Fibroblast of peridontal ligament (primary cell): Measurements from ENCODE around the gene EFHC1.
A peak's percentile ranks its signal among the peaks of the same experiment; 100 is the strongest.

Experiments
- DNase-seq: peaks from one replicate; pipeline ENCODE4 v3.0.0-alpha.2; 2010; ENCODE audit errors: extremely low read depth

The EFHC1 gene

GRCh38 chr6:52518279-52518945, 98.3 kb downstream of the EFHC1 start:
- no peak for DNase-seq

- no peak for DNase-seq
Observed at GRCh38 chr6:52519618-52520017, 99.5 kb downstream of the EFHC1 start.

DNA sequence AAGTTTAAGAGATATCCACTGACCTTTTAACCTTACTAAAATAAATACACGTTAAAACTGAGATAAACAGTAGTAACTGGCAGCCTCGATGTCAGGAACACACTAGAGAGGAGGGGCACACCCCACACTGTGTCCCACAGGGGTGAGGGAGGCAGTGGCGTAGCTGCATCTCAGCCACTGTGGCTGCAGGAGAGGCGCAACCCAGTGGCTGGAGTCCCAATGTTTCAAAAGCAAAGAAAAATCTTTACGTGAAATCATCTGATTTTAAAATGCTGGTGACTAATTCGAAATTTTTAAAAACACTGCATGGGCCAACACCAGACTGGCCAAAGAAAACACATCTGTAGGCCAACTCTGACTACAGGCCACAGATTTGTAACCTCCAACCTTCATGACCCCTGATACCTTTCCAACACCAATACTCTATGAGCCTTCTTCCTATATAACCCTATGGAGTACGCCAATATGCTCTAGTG, 102.0 kb downstream of the EFHC1 start:
- DNase-seq: peak; percentile 88

GRCh38 chr6:52522655-52523054, 102.5 kb downstream of the EFHC1 start:
- no peak for DNase-seq

- DNase-seq: no peak
Observed at GRCh38 chr6:52523378-52524142, 103.4 kb downstream of the EFHC1 start.

DNA sequence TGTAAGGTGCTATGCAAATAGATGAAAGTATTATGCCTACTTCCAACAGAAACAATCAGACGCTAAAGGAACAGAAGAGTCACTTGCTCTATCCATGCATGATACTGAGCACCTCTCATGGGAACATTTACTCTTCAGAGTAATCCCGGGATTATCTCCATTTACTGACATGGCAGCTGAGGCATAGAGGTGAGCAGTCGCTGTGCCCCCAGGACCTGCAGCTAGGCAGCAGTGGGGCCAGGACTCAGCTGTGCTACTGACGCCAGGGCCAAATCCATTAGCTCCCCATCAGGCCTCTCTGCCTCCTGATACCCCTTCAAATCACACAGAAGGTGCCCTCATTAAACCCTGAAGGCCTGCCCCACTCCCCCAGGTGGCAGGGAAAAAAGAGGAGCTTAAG, 104.8 kb downstream of the EFHC1 start:
- DNase-seq: no peak

DNA sequence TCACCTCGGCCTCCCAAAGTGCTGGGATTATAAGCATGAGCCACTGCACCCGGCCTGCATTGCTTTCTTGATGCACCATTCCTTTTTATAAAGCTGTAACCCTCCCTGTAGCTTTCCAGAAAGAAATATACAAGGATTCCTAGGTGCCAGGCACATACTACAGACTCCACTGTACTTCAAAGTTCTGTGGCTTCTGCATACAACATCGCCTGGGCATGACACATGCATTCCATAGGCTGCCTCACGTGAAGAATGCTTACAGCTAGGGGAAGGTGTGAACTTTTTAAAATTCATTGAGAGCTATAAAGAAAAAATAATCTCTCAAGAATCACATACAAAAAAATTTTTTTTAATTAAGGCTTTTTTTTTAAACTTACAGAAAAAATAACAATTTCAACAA, 106.5 kb downstream of the EFHC1 start:
- no peak for DNase-seq

- no peak for DNase-seq
Observed at GRCh38 chr6:52527436-52527835, 107.3 kb downstream of the EFHC1 start.

GRCh38 chr6:52529311-52529710, 109.2 kb downstream of the EFHC1 start:
- no peak for DNase-seq

GRCh38 chr6:52530351-52530750, 110.2 kb downstream of the EFHC1 start:
- DNase-seq: no peak

GRCh38 chr6:52531396-52531795, 111.3 kb downstream of the EFHC1 start:
- DNase-seq: no peak

GRCh38 chr6:52531834-52532233, 111.7 kb downstream of the EFHC1 start:
- no peak for DNase-seq

DNA sequence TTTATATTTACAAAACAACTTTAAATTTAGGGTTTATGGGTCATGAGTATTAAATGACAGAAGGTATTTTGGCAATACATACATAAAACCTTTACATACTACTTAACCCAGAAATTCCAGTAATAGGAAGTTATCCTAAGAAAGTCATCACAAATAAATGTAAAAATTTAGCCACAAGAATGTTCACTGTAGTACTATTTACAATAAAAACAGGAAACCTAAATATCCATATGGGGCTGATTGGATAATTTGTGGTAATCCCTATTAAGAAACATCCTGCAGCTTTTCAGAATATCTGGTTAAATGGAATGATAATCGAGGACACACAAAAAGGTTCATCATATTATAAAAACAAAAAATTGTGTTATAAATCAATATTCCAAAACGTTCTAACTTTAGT, 112.3 kb downstream of the EFHC1 start:
- no peak for DNase-seq

DNA sequence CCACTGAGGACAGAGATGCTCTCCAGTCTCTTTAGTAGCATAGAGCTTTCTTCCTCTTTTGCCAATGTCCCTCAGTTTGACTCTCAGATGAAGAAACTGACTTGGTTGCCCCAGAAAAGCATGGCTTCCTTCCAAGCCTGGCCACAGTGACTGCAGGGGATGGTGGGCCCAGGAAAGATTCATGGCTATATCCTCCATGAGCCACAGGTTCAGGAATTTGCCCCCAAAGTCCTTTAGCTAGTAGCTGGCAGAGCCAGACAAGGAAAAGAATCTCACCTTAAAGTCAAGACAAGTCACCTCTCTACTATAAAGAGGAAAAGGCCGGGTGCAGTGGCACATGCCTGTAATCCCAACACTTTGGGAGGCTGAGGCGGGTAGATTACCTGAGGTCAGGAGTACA, 113.3 kb downstream of the EFHC1 start:
- DNase-seq: no peak

DNA sequence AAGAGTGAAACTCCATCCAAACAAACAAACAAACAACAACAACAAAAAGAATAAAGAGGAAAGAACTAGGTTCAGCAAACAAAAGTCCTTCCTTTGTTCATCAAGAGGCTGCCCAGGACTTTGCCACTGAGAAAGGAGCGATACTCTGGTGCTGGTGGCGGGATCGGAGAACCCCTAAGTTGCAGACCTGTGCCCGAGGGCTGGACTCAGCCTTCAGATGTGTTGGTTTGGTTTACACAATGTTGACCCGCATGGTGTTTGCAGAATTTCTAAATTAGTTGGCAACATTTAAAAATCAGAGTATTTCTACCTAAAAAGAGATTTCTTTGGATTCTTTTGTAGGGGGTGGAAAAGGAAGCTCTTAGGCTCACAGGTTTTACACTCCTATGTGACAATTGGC, 114.2 kb downstream of the EFHC1 start:
- no peak for DNase-seq

DNA sequence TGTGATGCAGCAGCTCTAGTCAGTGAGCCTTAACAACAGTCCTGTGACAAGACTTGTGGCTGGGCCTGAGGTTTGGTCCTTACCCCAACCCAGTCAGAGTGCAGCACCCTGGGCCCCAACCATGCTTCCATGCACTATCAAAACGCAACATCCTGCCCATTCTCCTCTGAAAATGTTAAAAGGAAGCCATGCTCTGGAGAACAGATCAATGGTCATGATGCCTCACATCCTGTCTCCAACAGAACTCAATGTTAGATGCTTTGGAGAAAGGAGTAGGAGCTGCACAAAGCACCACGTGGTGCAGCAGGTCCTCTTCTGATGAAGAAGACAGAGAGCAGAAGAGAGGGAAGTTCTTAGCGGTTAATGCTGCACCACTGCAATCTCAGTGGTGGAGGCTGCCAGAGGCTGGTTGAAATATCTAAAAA, 114.8 kb downstream of the EFHC1 start:
- no peak for DNase-seq

DNA sequence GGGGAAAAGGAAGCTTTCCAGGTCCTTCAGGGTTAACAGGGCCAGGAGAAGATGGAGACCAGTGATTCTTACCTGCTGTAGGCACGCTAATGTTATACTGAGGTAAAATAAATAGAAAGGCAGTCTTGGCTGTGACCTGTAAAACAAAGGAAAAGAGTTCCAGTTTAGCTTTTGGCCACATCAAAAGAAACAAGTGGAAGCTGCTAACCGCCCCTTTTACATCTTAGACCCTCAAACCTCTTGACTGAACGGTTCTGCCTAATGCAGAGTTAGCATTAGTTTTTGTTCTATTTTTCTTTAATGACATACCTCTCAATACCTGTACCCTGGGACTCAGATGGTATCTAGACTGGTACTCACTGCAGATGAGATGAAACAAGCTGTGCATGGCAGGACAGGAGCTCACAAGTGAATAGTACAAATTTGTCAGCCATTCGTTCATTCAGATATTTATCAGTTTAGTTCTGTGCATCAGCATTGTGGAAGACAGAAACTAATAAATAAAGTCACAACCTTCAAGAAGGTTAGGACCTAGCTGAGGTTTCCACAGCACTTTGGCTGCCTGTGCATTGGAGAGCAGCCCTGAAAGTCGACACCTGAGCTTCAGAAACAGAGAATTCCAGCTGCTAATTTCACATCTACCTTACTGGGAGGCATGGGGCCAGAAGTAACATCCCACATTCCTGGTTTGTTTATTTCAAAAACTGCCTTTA, 115.7 kb downstream of the EFHC1 start:
- DNase-seq: no peak

- DNase-seq: no peak
Observed at GRCh38 chr6:52536424-52536916, 116.3 kb downstream of the EFHC1 start.

- DNase-seq: no peak
Observed at GRCh38 chr6:52537001-52537753, 117.0 kb downstream of the EFHC1 start.

DNA sequence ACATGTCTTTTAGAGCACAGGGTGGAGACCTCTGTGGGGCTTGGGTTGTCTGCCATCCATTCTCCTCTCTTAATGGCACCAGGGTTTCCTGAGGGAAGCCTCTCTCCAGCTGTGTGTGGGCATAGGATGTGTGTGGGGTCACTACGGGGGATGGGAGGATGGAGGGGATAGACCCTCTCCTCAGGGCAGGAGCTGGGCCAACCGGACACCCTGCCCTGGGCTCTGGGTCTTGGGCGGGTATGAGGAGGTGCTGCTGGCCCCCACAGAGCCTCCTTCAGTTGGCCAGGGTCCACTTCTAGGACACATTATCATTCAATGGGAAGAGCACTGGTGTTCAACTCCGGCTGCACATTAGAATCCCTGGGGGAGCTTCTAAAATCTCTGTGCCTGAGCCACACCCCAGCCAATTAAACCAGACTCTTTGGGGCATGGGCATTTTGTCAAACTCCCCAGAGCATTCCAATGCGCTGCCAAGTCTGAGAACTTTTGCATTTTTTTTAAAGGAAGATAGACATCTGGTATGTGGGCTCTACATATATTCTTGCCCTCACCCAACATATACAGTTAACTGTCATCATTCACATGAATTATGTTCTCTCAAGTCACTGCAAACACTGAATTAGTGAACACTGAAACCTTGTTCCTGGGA, 118.2 kb downstream of the EFHC1 start:
- DNase-seq: no peak

DNA sequence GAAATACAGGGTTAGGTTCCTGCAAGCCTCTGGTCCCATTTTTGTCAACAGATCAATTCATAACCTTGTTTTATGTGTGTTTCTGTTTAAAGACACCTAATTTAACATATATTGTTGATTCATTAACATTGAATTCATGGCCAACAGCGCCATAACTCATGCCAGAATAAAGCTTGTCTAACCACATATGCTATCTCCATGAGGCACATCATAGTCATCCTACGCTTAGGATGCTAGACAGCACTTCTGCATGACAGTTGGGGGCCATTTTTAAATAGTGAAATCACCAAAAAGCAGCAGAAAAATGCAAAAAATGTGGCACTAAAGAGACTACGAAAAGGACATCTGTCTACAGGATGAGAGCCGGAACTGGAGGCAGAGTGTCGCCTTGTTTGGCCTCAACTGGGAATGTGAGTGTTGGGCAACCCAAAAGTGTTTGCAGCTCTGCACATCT, 118.8 kb downstream of the EFHC1 start:
- DNase-seq: no peak
